ENCODE results near the gene PLCL1.

DNA sequence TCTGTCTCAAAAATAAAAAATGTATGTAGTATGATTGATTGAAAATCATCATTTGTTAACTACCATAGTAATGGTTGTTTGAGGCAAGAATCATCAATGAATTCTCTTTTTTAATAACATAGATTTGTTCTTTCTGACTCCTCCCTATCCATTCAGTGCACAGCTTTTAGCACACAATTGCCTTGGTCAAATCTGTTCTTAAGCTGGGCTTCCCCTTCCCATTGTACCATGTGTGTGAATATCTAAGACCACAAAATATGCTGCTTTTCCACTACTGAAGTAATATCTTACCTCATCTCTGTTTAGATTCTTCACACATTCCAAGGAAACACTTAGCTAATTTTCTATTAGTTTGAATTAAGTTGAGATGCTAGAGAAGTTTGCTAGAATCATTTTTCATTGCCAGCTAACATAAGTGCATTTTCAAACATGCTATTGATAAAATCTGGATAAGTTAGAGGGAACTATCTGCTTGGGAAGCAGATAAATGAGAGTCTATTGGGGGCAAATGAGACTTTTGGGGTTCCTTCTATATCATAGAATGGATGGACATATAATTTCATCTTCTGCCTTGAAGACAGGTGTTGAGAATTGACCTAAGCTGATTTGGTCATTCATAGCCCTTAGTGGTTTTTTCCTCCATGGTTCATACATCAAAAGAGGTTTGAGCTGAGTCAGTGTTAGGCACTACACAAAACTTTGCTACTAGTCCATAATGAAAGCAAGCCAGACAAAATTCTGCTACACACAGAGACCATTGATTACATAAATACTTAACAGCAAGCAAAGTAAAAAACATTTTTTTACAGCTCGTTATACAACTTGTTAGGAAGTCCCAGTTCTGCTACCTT lies 231.9 kb downstream of the PLCL1 start:
- TF ChIP-seq, protein P1, sequence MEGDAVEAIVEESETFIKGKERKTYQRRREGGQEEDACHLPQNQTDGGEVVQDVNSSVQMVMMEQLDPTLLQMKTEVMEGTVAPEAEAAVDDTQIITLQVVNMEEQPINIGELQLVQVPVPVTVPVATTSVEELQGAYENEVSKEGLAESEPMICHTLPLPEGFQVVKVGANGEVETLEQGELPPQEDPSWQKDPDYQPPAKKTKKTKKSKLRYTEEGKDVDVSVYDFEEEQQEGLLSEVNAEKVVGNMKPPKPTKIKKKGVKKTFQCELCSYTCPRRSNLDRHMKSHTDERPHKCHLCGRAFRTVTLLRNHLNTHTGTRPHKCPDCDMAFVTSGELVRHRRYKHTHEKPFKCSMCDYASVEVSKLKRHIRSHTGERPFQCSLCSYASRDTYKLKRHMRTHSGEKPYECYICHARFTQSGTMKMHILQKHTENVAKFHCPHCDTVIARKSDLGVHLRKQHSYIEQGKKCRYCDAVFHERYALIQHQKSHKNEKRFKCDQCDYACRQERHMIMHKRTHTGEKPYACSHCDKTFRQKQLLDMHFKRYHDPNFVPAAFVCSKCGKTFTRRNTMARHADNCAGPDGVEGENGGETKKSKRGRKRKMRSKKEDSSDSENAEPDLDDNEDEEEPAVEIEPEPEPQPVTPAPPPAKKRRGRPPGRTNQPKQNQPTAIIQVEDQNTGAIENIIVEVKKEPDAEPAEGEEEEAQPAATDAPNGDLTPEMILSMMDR (conservative IDR thresholded peaks at IDR 0.05 in 1 of 2, IDR thresholded peaks at IDR 0.05 in 1 of 2; ENCODE audit: extremely low read depth in 1 of 2, insufficient read depth in 1 of 2, low read depth in 1 of 2, low read length in 2 of 2): no peak
- no peak for TF ChIP-seq EZH2 (IDR thresholded peaks at IDR 0.05; ENCODE audit: borderline replicate concordance, low read length)
